Fibroblast of the aortic adventitia (primary cell): Measurements from ENCODE around the gene NPTX2. TPM values are rescaled to one million over a fixed set of nuclear protein-coding genes. Genes with fewer than 3 reads are reported as not detected.

ENCODE experiments used
- DNase-seq: peaks from one replicate; pipeline ENCODE4 v3.0.0-alpha.2; 2010; ENCODE audit warnings: low read depth
- H3K4me3 ChIP-seq: 2 replicates; pipeline ENCODE4 v1.5.1; 2011; ENCODE audit warnings: low read depth, mild to moderate bottlenecking, control low read depth, low read length, moderate library complexity
- CTCF ChIP-seq: IDR thresholded peaks from 2 replicates; pipeline ENCODE4 v1.5.1; 2011; ENCODE audit warnings: mild to moderate bottlenecking, low read length, control low read depth, inconsistent platforms; ENCODE audit not compliant: insufficient read depth
- total RNA-seq: library from RNA; depleted of rRNA; stranded (reverse); fragments of >200 nt; gene quantifications from 2 replicates; pipeline ENCODE4 v1.2.3, GENCODE V29; 2012; ENCODE audit warnings: low replicate concordance

Gene NPTX2
- total RNA-seq, 1 donor = 2.5 TPM

GRCh38 chr7:98651760-98652159 lies 34.7 kb downstream of the NPTX2 start:
- no peak for TF ChIP-seq CTCF
- no peak for DNase-seq
- H3K4me3 ChIP-seq = no peak overlapping the region

GRCh38 chr7:98653601-98654310 lies 36.7 kb downstream of the NPTX2 start:
- TF ChIP-seq CTCF = no peak
- no peak for DNase-seq
- H3K4me3 ChIP-seq = no peak overlapping the region

GRCh38 chr7:98654524-98655272 lies 37.6 kb downstream of the NPTX2 start:
- no peak for TF ChIP-seq CTCF
- H3K4me3 ChIP-seq = no peak overlapping the region
- DNase-seq = no peak

DNA sequence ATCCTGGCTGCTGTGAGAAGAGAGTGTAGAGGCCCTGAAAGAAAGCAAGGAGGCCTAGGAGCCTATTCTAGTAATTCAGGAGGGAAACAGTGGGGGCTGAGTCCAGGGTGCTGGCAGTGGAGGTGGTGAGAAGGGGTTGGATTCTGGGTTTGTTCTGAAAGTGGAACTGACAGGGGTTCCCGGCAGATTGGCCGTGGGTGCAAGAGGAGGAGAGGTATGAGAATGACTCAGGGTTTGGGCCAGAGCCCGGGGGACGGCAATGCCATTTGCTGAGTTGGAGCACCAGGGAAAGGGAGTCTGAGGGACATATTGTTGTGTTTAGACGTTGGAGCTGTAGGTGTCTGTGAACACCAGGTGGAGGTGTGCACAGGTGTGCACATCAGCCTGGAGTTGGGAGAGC lies 38.5 kb downstream of the NPTX2 start:
- no peak for TF ChIP-seq CTCF
- DNase-seq = no peak
- no peak overlapping the region for H3K4me3 ChIP-seq

- TF ChIP-seq CTCF = no peak
- no peak for DNase-seq
- H3K4me3 ChIP-seq = no peak overlapping the region
Observed at GRCh38 chr7:98656899-98657298, 39.8 kb downstream of the NPTX2 start.

- H3K4me3 ChIP-seq = no peak overlapping the region
- no peak for TF ChIP-seq CTCF
- no peak for DNase-seq
Observed at GRCh38 chr7:98657736-98658135, 40.7 kb downstream of the NPTX2 start.
